Activated T-cell treated with anti-CD3 and anti-CD28 coated beads, Interleukin-2, amount 50 U/mL, for 4 hours (primary cell): ENCODE measurements around the gene TMEM120A. TPM values are rescaled to one million over a fixed set of nuclear protein-coding genes. Genes with fewer than 3 reads are reported as not detected.

ENCODE experiments used
- ATAC-seq, 2 donors: fragments of 200-7000 bp; cut with Tn5 transposase; one replicate each; pipeline ENCODE4 v1.10.0; 2021
- DNase-seq: peaks from one replicate; pipeline ENCODE4 v3.0.0-alpha.2; 2020
- H3K27me3 Mint-ChIP-seq: one replicate; pipeline ENCODE4 v1.8.0; 2021; ENCODE audit warnings: low read depth, mixed read lengths
- H3K36me3 Mint-ChIP-seq: one replicate; pipeline ENCODE4 v1.8.0; 2022; ENCODE audit warnings: mixed read lengths; ENCODE audit not compliant: insufficient read depth
- H3K4me1 Mint-ChIP-seq: one replicate; pipeline ENCODE4 v1.8.0; 2021; ENCODE audit warnings: low read depth, mixed read lengths
- H3K4me3 Mint-ChIP-seq: one replicate; pipeline ENCODE4 v1.8.0; 2021; ENCODE audit warnings: mild to moderate bottlenecking, moderate library complexity, mixed read lengths
- H3K9me3 Mint-ChIP-seq: one replicate; pipeline ENCODE4 v1.8.0; 2021; ENCODE audit warnings: mixed read lengths
- total RNA-seq, 3 donors: library from RNA; stranded (reverse); gene quantifications; one replicate each; pipeline ENCODE4 v1.2.1, GENCODE V29; 2021

The TMEM120A gene
- total RNA-seq, 3 donors from 2014 or later: 20.4 to 26.6 (median 20.6) TPM

- H3K9me3 Mint-ChIP-seq: no peaks in the 10 kb centered on the region
- H3K27me3 Mint-ChIP-seq: no peaks in the 10 kb centered on the region
- H3K4me1 Mint-ChIP-seq: no peaks in the 10 kb centered on the region
- DNase-seq (no peak), ATAC-seq (no peak)
- H3K36me3 Mint-ChIP-seq: peaks cover 3% of the 10 kb centered on the region
- no peak overlapping the region for H3K4me3 Mint-ChIP-seq
Measured at GRCh38 chr7:75980430-75981202, 13.8 kb downstream of the TMEM120A start.

- Mint-ChIP-seq H3K4me3 (no peak overlapping the region), H3K36me3 (peaks cover 3% of the 10 kb centered on the region), H3K9me3 (no peaks in the 10 kb centered on the region), H3K4me1 (no peaks in the 10 kb centered on the region), H3K27me3 (no peaks in the 10 kb centered on the region)
- DNase-seq: no peak
- ATAC-seq: no peak
Measured at GRCh38 chr7:75979759-75980429, 14.5 kb downstream of the TMEM120A start.

GRCh38 chr7:75977743-75978142 is 16.7 kb downstream of the TMEM120A start:
- Mint-ChIP-seq H3K4me3 (no peak overlapping the region), H3K27me3 (no peaks in the 10 kb centered on the region), H3K36me3 (peaks cover 11% of the 10 kb centered on the region), H3K9me3 (no peaks in the 10 kb centered on the region), H3K4me1 (no peaks in the 10 kb centered on the region)
- DNase-seq: no peak
- ATAC-seq: no peak

- peaks cover 11% of the 10 kb centered on the region for H3K36me3 Mint-ChIP-seq
- no peak for DNase-seq
- H3K4me1 Mint-ChIP-seq: no peaks in the 10 kb centered on the region
- no peak for ATAC-seq
- no peaks in the 10 kb centered on the region for H3K9me3 Mint-ChIP-seq
- H3K4me3 Mint-ChIP-seq: no peak overlapping the region
- H3K27me3 Mint-ChIP-seq: no peaks in the 10 kb centered on the region
Measured at GRCh38 chr7:75971961-75972763, 22.2 kb downstream of the TMEM120A start.

- Mint-ChIP-seq H3K27me3 (no peaks in the 10 kb centered on the region), H3K9me3 (no peaks in the 10 kb centered on the region), H3K36me3 (peaks cover 11% of the 10 kb centered on the region), H3K4me3 (no peak overlapping the region), H3K4me1 (no peaks in the 10 kb centered on the region)
- DNase-seq (no peak), ATAC-seq (no peak)
Measured at GRCh38 chr7:75971309-75971960, 23.0 kb downstream of the TMEM120A start.

GRCh38 chr7:75969704-75970498 is 24.5 kb downstream of the TMEM120A start:
- ATAC-seq: no peak
- no peaks in the 10 kb centered on the region for H3K9me3 Mint-ChIP-seq
- H3K36me3 Mint-ChIP-seq: peaks cover 14% of the 10 kb centered on the region
- no peak for DNase-seq
- H3K4me1 Mint-ChIP-seq: no peaks in the 10 kb centered on the region
- H3K4me3 Mint-ChIP-seq: no peak overlapping the region
- no peaks in the 10 kb centered on the region for H3K27me3 Mint-ChIP-seq

DNA sequence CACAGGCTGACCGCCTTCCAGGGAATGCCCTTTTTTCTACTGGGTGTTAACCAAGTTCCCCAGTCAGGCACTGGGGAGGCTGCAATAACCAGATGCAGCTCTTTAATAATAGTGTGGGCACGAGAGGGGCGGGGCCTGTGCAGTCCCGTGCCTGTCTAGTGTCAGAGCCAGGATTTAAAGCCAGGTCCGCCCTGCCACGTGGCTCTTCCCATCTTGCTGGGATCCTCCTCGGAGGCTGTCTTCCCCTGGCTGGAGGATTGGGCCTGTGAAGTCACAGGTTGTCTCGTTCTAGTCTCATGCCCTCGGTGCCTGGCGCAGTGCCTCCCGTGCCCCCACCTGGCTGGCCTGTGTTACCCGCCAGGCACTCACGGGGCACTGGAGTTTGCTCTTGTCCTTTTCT is 25.2 kb downstream of the TMEM120A start:
- Mint-ChIP-seq H3K36me3 (peaks cover 12% of the 10 kb centered on the region), H3K27me3 (no peaks in the 10 kb centered on the region), H3K9me3 (no peaks in the 10 kb centered on the region), H3K4me3 (no peak overlapping the region), H3K4me1 (no peaks in the 10 kb centered on the region)
- ATAC-seq: no peak
- no peak for DNase-seq

GRCh38 chr7:75968561-75969001 is 25.8 kb downstream of the TMEM120A start:
- H3K9me3 Mint-ChIP-seq: no peaks in the 10 kb centered on the region

GRCh38 chr7:75968012-75968411 is 26.4 kb downstream of the TMEM120A start:
- H3K9me3 Mint-ChIP-seq: no peaks in the 10 kb centered on the region
- DNase-seq (no peak), ATAC-seq (no peak)
- no peaks in the 10 kb centered on the region for H3K4me1 Mint-ChIP-seq
- no peak overlapping the region for H3K4me3 Mint-ChIP-seq
- no peaks in the 10 kb centered on the region for H3K27me3 Mint-ChIP-seq
- peaks cover 7% of the 10 kb centered on the region for H3K36me3 Mint-ChIP-seq

More at GRCh38 chr7:75968561-75969001, 25.8 kb downstream of the TMEM120A start:
- DNase-seq (no peak), ATAC-seq (no peak)
- no peak overlapping the region for H3K4me3 Mint-ChIP-seq
- H3K36me3 Mint-ChIP-seq: peaks cover 7% of the 10 kb centered on the region
- H3K4me1 Mint-ChIP-seq: no peaks in the 10 kb centered on the region
- H3K27me3 Mint-ChIP-seq: no peaks in the 10 kb centered on the region

- peaks cover 10% of the 10 kb centered on the region for H3K36me3 Mint-ChIP-seq
- no peak for DNase-seq
- H3K9me3 Mint-ChIP-seq: no peaks in the 10 kb centered on the region
- ATAC-seq: no peak
- no peaks in the 10 kb centered on the region for H3K27me3 Mint-ChIP-seq
- H3K4me1 Mint-ChIP-seq: no peaks in the 10 kb centered on the region
- H3K4me3 Mint-ChIP-seq: no peak overlapping the region
Measured at GRCh38 chr7:75967487-75967997, 26.9 kb downstream of the TMEM120A start.

DNA sequence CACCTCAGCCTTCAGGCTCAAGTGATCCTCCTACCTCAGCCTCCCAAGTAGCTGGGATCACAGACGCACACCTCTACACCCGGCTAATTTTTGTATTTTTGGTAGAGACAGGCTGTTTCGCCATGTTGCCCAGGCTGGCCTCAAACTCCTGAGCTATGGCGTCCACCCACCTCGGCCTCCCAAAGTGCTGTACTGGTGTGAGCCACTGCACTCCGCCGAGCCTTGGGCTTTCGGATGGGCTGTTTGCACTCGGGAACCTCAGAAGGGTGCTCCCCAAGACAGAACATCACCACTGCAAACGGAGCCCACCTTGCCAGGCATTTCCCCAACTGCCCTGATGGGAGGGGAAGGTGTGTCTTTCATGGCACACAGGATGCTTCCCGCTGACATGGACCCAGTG is 27.3 kb downstream of the TMEM120A start:
- H3K9me3 Mint-ChIP-seq: no peaks in the 10 kb centered on the region

DNA sequence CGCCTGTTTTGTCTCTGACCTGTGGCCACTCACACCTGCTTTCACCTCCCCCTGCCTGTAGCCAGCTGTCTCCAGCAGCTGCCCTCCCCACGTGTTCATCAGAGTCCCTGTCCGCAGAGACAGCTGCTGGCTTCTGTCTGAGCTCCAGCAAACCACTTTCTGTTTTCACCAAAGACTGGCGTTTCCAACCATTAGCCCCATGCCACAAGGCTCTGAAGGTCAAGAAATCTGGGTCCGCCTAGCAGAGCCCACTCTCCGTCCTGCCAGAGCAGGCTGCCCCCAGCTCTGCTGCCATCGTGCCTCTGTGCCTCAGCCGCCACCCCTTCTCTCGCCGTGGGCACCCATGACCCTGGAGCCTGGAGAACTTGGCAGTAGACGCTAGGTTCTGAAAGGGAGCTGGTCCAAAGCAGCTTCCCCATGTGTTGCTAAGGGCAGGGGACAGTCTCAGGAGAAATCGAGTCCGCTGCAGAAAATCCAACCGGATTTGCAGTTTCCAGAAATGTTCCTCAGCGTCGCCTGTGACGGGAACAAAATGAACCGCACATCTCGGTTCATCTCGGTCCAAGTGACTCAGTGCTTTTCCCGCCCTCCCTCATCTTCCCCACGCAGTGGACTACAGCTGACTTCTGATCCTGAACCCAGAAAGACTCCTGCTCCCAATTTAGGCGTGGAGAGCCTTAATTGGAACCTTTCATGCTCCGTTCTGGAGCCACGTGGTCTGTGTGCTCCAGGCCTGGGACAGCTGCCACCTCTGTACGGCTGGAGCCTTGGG is 28.0 kb downstream of the TMEM120A start:
- DNase-seq: no peak
- no peak for ATAC-seq
- no peaks in the 10 kb centered on the region for H3K27me3 Mint-ChIP-seq
- peaks cover 14% of the 10 kb centered on the region for H3K36me3 Mint-ChIP-seq
- H3K4me1 Mint-ChIP-seq: no peaks in the 10 kb centered on the region
- no peaks in the 10 kb centered on the region for H3K9me3 Mint-ChIP-seq
- no peak overlapping the region for H3K4me3 Mint-ChIP-seq

More for the DNA sequence above, 27.3 kb downstream of the TMEM120A start:
- ATAC-seq (no peak), DNase-seq (no peak)
- Mint-ChIP-seq H3K4me3 (no peak overlapping the region), H3K27me3 (no peaks in the 10 kb centered on the region), H3K4me1 (no peaks in the 10 kb centered on the region), H3K36me3 (peaks cover 9% of the 10 kb centered on the region)

GRCh38 chr7:75965617-75966016 is 28.8 kb downstream of the TMEM120A start:
- Mint-ChIP-seq H3K4me3 (no peak overlapping the region), H3K4me1 (no peaks in the 10 kb centered on the region), H3K36me3 (peaks cover 15% of the 10 kb centered on the region), H3K9me3 (no peaks in the 10 kb centered on the region), H3K27me3 (no peaks in the 10 kb centered on the region)
- DNase-seq (no peak), ATAC-seq (no peak)
